Measurements from ENCODE around the gene VPS37C. TPM values are rescaled to one million over a fixed set of nuclear protein-coding genes. Genes with fewer than 3 reads are reported as not detected.

VPS37C gene
- total and polyA plus RNA-seq, 10 of the 15 experiments (the other 5 are each of a cell fraction or from before 2014, with no cell fraction given): 0.39 to 16.5 (median 7.8) TPM

GRCh38 chr11:61155312-61155711, 5.9 kb downstream of the VPS37C start:
- Histone ChIP-seq H3K36me3 (ENCODE audit: control insufficient read depth in 2 of 2, insufficient read depth in 2 of 2, low read length in 1 of 2) (no peaks in the 10 kb centered on the region), H3K4me2 (ENCODE audit: control insufficient read depth, insufficient read depth) (no peak overlapping the region), H2AFZ (ENCODE audit: control insufficient read depth, low read depth, low read length) (no peak overlapping the region), H3K27me3 (replicated peaks in 1 of 2; ENCODE audit: control insufficient read depth in 2 of 2, insufficient read depth in 2 of 2, low read length in 1 of 2) (no peaks in the 10 kb centered on the region), H3K27ac (ENCODE audit: control insufficient read depth, insufficient read depth) (no peak overlapping the region), H4K20me1 (ENCODE audit: control insufficient read depth, insufficient read depth) (no peaks in the 10 kb centered on the region), H3K79me2 (ENCODE audit: control insufficient read depth, insufficient read depth, low read length) (peaks cover 32% of the 10 kb centered on the region), H3K9me3 (replicated peaks; ENCODE audit: control insufficient read depth, insufficient read depth, low read length) (peaks cover 12% of the 10 kb centered on the region; the same call in 2 of the 3 replicates), H3K4me1 (ENCODE audit: control insufficient read depth, insufficient read depth, low read length) (peaks cover 14% of the 10 kb centered on the region), H3K9ac (ENCODE audit: control insufficient read depth, insufficient read depth, low read length) (no peak overlapping the region), H3K4me3 (no peak overlapping the region)
- FAIRE-seq (no peak), ATAC-seq (no peak), DNase-seq (ENCODE audit: low read depth, low spot score) (no peak)
- WGBS (ENCODE audit: insufficient coverage, insufficient replicate concordance, low lambda C conversion rate, missing lambda C conversion rate): 100% methylated on average over 1 of the region's 1 CpG
- in situ Hi-C loops (cut with MboI): no loop called here
- no TSS peak for BruUV-seq (replicated peaks)
- ChIA-PET POLR2A (interaction anchor here (0.7 kb wide), 1 partner anchor 66 kb away, joined by 3 read pairs; no protein-coding TSS in a partner anchor), RAD21 (ENCODE audit: unreplicated experiment) (no interaction called here), CTCF (interaction anchor here (1.1 kb wide), 1 partner anchor 255 kb away, joined by 3 read pairs; no protein-coding TSS in a partner anchor), SMC1A (ENCODE audit: uncharacterized antibody, unreplicated experiment) (interaction anchor here (1.0 to 1.4 kb wide), 3 partner anchors 10 to 27 kb away, joined by 3 to 4 read pairs (median 3); no protein-coding TSS in a partner anchor)
- peak; percentile 95; the same call in 1 of the 2 replicates for TF ChIP-seq CBX5 (IDR thresholded peaks at IDR 0.05; ENCODE audit: low read depth)
- 0 out of 2 replicates have a peak, but pooled peaks have one; percentile 16 for TF ChIP-seq ZNF384 (IDR thresholded peaks at IDR 0.05; ENCODE audit: borderline replicate concordance, low read depth, low read length)
- TF ChIP-seq RELA (IDR thresholded peaks at IDR 0.05; ENCODE audit: borderline replicate concordance, partially characterized antibody): no peak
- no peak for TF ChIP-seq NFIC (IDR thresholded peaks at IDR 0.05; ENCODE audit: low read depth, low read length)
- intact Hi-C loops (cut with micrococcal nuclease; ENCODE audit: unreplicated experiment): no loop called here

DNA sequence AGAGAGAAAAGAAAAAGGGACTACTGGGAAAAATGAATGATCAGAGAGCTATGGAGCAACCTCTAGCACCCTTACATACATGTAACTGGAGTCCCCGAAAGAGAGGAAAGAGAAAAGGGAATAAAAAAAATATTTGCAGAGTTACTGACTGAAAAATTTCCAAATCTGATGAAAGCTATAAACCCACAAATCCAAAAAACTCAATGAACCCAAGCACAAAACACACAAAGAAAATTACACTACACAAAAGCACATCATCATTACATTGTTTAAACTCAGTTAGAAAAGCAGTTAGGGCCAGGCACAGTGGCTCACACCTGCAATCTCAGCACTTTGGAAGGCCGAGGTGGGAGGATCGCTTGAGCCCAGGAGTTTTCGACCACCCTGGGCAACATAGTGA, 6.7 kb downstream of the VPS37C start:
- no peak overlapping the region for H3K4me3 ChIP-seq
- no TSS peak for BruUV-seq (replicated peaks)

More for the DNA sequence above, 6.7 kb downstream of the VPS37C start:
- intact Hi-C loops (cut with micrococcal nuclease; ENCODE audit: unreplicated experiment) (no loop called here), in situ Hi-C loops (cut with MboI) (no loop called here)
- ChIA-PET RAD21 (ENCODE audit: unreplicated experiment) (interaction anchor here (1.3 kb wide), 1 partner anchor 241 kb away, joined by 4 read pairs; the partner anchor contains the start of gene TMEM109), CTCF (interaction anchor here (1.0 kb wide), 2 partner anchors 185 to 323 kb away, joined by 3 read pairs; no protein-coding TSS in a partner anchor), POLR2A (no interaction called here), SMC1A (ENCODE audit: uncharacterized antibody, unreplicated experiment) (interaction anchor here (1.0 to 1.4 kb wide), 3 partner anchors 10 to 26 kb away, joined by 3 to 4 read pairs (median 3); no protein-coding TSS in a partner anchor)
- Histone ChIP-seq H3K4me1 (ENCODE audit: control insufficient read depth, insufficient read depth, low read length) (peaks cover 9% of the 10 kb centered on the region), H3K27me3 (replicated peaks in 1 of 2; ENCODE audit: control insufficient read depth in 2 of 2, insufficient read depth in 2 of 2, low read length in 1 of 2) (no peaks in the 10 kb centered on the region), H3K9me3 (replicated peaks; ENCODE audit: control insufficient read depth, insufficient read depth, low read length) (peaks cover 12% of the 10 kb centered on the region; the same call in 2 of the 3 replicates), H3K4me2 (ENCODE audit: control insufficient read depth, insufficient read depth) (no peak overlapping the region), H2AFZ (ENCODE audit: control insufficient read depth, low read depth, low read length) (no peak overlapping the region), H3K9ac (ENCODE audit: control insufficient read depth, insufficient read depth, low read length) (no peak overlapping the region), H3K79me2 (ENCODE audit: control insufficient read depth, insufficient read depth, low read length) (peaks cover 26% of the 10 kb centered on the region), H4K20me1 (ENCODE audit: control insufficient read depth, insufficient read depth) (no peaks in the 10 kb centered on the region), H3K36me3 (ENCODE audit: control insufficient read depth in 2 of 2, insufficient read depth in 2 of 2, low read length in 1 of 2) (no peaks in the 10 kb centered on the region), H3K27ac (ENCODE audit: control insufficient read depth, insufficient read depth) (no peak overlapping the region)
- no peak for FAIRE-seq
- ATAC-seq: no peak
- TF ChIP-seq, protein P1, sequence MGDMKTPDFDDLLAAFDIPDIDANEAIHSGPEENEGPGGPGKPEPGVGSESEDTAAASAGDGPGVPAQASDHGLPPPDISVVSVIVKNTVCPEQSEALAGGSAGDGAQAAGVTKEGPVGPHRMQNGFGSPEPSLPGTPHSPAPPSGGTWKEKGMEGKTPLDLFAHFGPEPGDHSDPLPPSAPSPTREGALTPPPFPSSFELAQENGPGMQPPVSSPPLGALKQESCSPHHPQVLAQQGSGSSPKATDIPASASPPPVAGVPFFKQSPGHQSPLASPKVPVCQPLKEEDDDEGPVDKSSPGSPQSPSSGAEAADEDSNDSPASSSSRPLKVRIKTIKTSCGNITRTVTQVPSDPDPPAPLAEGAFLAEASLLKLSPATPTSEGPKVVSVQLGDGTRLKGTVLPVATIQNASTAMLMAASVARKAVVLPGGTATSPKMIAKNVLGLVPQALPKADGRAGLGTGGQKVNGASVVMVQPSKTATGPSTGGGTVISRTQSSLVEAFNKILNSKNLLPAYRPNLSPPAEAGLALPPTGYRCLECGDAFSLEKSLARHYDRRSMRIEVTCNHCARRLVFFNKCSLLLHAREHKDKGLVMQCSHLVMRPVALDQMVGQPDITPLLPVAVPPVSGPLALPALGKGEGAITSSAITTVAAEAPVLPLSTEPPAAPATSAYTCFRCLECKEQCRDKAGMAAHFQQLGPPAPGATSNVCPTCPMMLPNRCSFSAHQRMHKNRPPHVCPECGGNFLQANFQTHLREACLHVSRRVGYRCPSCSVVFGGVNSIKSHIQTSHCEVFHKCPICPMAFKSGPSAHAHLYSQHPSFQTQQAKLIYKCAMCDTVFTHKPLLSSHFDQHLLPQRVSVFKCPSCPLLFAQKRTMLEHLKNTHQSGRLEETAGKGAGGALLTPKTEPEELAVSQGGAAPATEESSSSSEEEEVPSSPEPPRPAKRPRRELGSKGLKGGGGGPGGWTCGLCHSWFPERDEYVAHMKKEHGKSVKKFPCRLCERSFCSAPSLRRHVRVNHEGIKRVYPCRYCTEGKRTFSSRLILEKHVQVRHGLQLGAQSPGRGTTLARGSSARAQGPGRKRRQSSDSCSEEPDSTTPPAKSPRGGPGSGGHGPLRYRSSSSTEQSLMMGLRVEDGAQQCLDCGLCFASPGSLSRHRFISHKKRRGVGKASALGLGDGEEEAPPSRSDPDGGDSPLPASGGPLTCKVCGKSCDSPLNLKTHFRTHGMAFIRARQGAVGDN (IDR thresholded peaks at IDR 0.05): no peak
- TF ChIP-seq NRF1 (conservative IDR thresholded peaks at IDR 0.05; ENCODE audit: low read depth, low read length): no peak
- no peak for TF ChIP-seq KLF5 (IDR thresholded peaks at IDR 0.05; ENCODE audit: partially characterized antibody)
- TF ChIP-seq KDM1A (IDR thresholded peaks at IDR 0.05; ENCODE audit: borderline replicate concordance): no peak
- TF ChIP-seq FOXM1 (IDR thresholded peaks at IDR 0.05; ENCODE audit: low read depth, low read length): no peak
- no peak for TF ChIP-seq MTA3 (IDR thresholded peaks at IDR 0.05; ENCODE audit: borderline replicate concordance, low read length)
- no peak for TF ChIP-seq TCF3 (IDR thresholded peaks at IDR 0.05; ENCODE audit: borderline replicate concordance, insufficient read depth, low read depth, low read length)
- TF ChIP-seq TBL1XR1 (IDR thresholded peaks at IDR 0.05; ENCODE audit: low read depth, low read length): no peak
- TF ChIP-seq ZZZ3 (IDR thresholded peaks at IDR 0.05; ENCODE audit: control insufficient read depth, insufficient read length, low read depth): no peak
- WGBS (ENCODE audit: insufficient coverage, insufficient replicate concordance, low lambda C conversion rate, missing lambda C conversion rate): 96% methylated on average over 4 of the region's 4 CpGs
- DNase-seq (ENCODE audit: low read depth, low spot score): no peak

Measured in GM12878 (cell line).